Liver (tissue), 9 donors: ENCODE results near the gene SCO2. TPM values are rescaled to one million over a fixed set of nuclear protein-coding genes. Genes with fewer than 3 reads are reported as not detected.

Experiments used
- DNase-seq: peaks from one replicate; pipeline ENCODE4 v3.0.0-alpha.2; 2017; ENCODE audit warnings: low spot score
- H3K27ac ChIP-seq, 2 donors: one replicate each; pipeline ENCODE4 v1.7.0; 2013; ENCODE audit warnings: inconsistent platforms in 2 of 2, low read length in 2 of 2, control low read depth in 1 of 2, low read depth in 1 of 2, mild to moderate bottlenecking in 1 of 2
- H3K27me3 ChIP-seq, 4 donors: one replicate each; pipeline versions ENCODE4 v1.6.1 to v1.7.0; 2013; ENCODE audit warnings: low read length in 3 of 4, inconsistent platforms in 1 of 4, mild to moderate bottlenecking in 1 of 4, moderate library complexity in 1 of 4; ENCODE audit not compliant: control insufficient read depth in 4 of 4, insufficient read depth in 4 of 4
- H3K36me3 ChIP-seq, 4 donors: one replicate each; pipeline versions ENCODE4 v1.6.1 to v1.7.0; 2013; ENCODE audit warnings: low read length in 3 of 4, mild to moderate bottlenecking in 3 of 4, low read depth in 1 of 4, moderate library complexity in 1 of 4; ENCODE audit not compliant: control insufficient read depth in 4 of 4, insufficient read depth in 3 of 4
- H3K4me1 ChIP-seq, 4 donors: one replicate each; pipeline versions ENCODE4 v1.6.1 to v1.7.0; 2013; ENCODE audit warnings: low read length in 3 of 4, mild to moderate bottlenecking in 3 of 4, moderate library complexity in 1 of 4; ENCODE audit not compliant: control insufficient read depth in 4 of 4, insufficient read depth in 4 of 4
- H3K4me3 ChIP-seq, 3 donors: one replicate each; pipeline versions ENCODE4 v1.6.1 to v1.7.0; 2013; ENCODE audit warnings: low read length in 3 of 3, control low read depth in 1 of 3, low read depth in 1 of 3, mild to moderate bottlenecking in 1 of 3
- H3K9ac ChIP-seq, 2 donors: one replicate each; pipeline ENCODE4 v1.7.0; 2013; ENCODE audit warnings: low read length in 2 of 2, mild to moderate bottlenecking in 2 of 2, moderate library complexity in 2 of 2, control low read depth in 1 of 2, low read depth in 1 of 2
- H3K9me3 ChIP-seq, 4 donors: one replicate each; pipeline versions ENCODE4 v1.6.1 to v1.7.0; 2013; ENCODE audit warnings: low read length in 3 of 4; ENCODE audit not compliant: control insufficient read depth in 4 of 4
- ATF3 ChIP-seq: IDR thresholded peaks from 2 replicates; pipeline ENCODE4 v1.6.1; 2016; ENCODE audit warnings: antibody characterized with exemption
- CTCF ChIP-seq: fragments of 150-350 bp; IDR thresholded peaks from 2 replicates; pipeline ENCODE4 v1.5.1; 2017; ENCODE audit warnings: improper control_type of control experiment, low read depth, low read length; ENCODE audit not compliant: missing input control
- EGR1 ChIP-seq, 2 donors: IDR thresholded peaks; 2 replicates each; pipeline ENCODE4 v1.6.1; 2016 to 2018; ENCODE audit warnings: antibody characterized with exemption in 2 of 2, low read depth in 2 of 2
- FOXA1 ChIP-seq: IDR thresholded peaks from 2 replicates; pipeline ENCODE4 v1.6.1; 2016; ENCODE audit warnings: antibody characterized with exemption
- FOXA2 ChIP-seq: IDR thresholded peaks from 2 replicates; pipeline ENCODE4 v1.6.1; 2016; ENCODE audit warnings: antibody characterized with exemption
- GABPA ChIP-seq, 2 donors: IDR thresholded peaks in 1 of 2; conservative IDR thresholded peaks in 1 of 2; 2 replicates each; pipeline ENCODE4 v1.6.1; 2016; ENCODE audit warnings: antibody characterized with exemption in 2 of 2, mild to moderate bottlenecking in 1 of 2, moderate library complexity in 1 of 2
- HNF4A ChIP-seq, 2 donors: conservative IDR thresholded peaks; 2 replicates each; pipeline ENCODE4 v1.6.1; 2016; ENCODE audit warnings: antibody characterized with exemption in 2 of 2, mild to moderate bottlenecking in 2 of 2
- HNF4G ChIP-seq: IDR thresholded peaks from 2 replicates; pipeline ENCODE4 v1.6.1; 2016; ENCODE audit warnings: antibody characterized with exemption
- JUND ChIP-seq, 2 donors: IDR thresholded peaks; 2 replicates each; pipeline ENCODE4 v1.6.1; 2016; ENCODE audit warnings: antibody characterized with exemption in 2 of 2
- MAX ChIP-seq: IDR thresholded peaks from 2 replicates; pipeline ENCODE4 v1.6.1; 2016; ENCODE audit warnings: antibody characterized with exemption
- NR2F2 ChIP-seq: IDR thresholded peaks from 2 replicates; pipeline ENCODE4 v1.6.1; 2016; ENCODE audit warnings: antibody characterized with exemption
- RAD21 ChIP-seq, 2 donors: IDR thresholded peaks; 2 replicates each; pipeline ENCODE4 v1.6.1; 2016; ENCODE audit warnings: antibody characterized with exemption in 2 of 2, mild to moderate bottlenecking in 2 of 2
- REST ChIP-seq: IDR thresholded peaks from 2 replicates; pipeline ENCODE4 v1.6.1; 2016; ENCODE audit warnings: antibody characterized with exemption, mild to moderate bottlenecking
- RXRA ChIP-seq, 2 donors: IDR thresholded peaks; 2 replicates each; pipeline ENCODE4 v1.6.1; 2017 to 2018; ENCODE audit warnings: antibody characterized with exemption in 2 of 2, mild to moderate bottlenecking in 1 of 2
- SP1 ChIP-seq: IDR thresholded peaks from 2 replicates; pipeline ENCODE4 v1.6.1; 2018; ENCODE audit warnings: antibody characterized with exemption, mild to moderate bottlenecking
- TAF1 ChIP-seq: conservative IDR thresholded peaks from 2 replicates; pipeline ENCODE4 v1.6.1; 2016; ENCODE audit warnings: antibody characterized with exemption, mild to moderate bottlenecking
- YY1 ChIP-seq: IDR thresholded peaks from 2 replicates; pipeline ENCODE4 v1.6.1; 2016; ENCODE audit warnings: antibody characterized with exemption, mild to moderate bottlenecking
- ZBTB33 ChIP-seq: IDR thresholded peaks from 2 replicates; pipeline ENCODE4 v1.6.1; 2016; ENCODE audit warnings: antibody characterized with exemption
- WGBS: extraction: QIAGEN DNeasy Blood & Tissue Kit; methylation state at CpG from one replicate; pipeline ENCODE4 v1.1.7; 2013; 5-methylcytosine and 5-hydroxymethylcytosine counted together
- polyA plus RNA-seq, 2 donors: library from polyadenylated mRNA; stranded (reverse) in 1 of 2; unstranded in 1 of 2; fragments of 200-250 nt in 1 of 2; fragments of >200 nt in 1 of 2; fragmentation: Nextera tagmentation in 1 of 2; extraction: Ambion mirVana in 1 of 2; gene quantifications; one replicate each; pipeline versions ENCODE4 v1.2.1 to v1.2.3, GENCODE V29; 2013 to 2015
- total RNA-seq, 2 donors: library from RNA; depleted of rRNA; stranded (reverse); fragments of >200 nt; gene quantifications; one replicate each; pipeline ENCODE4 v1.2.3, GENCODE V29; 2014
- donor health status: healthy.
- donor health status: healthy.
- donor health status: healthy.
- donor health status: healthy.
- donor health status: healthy.

SCO2 gene
- total and polyA plus RNA-seq, 4 donors: 1.4 to 2.9 (median 1.8) TPM

- H3K4me1 ChIP-seq: no peaks in the 10 kb centered on the region
- TF ChIP-seq RXRA (IDR thresholded peaks at IDR 0.05) (no peak), REST (no peak), FOXA1 (no peak), TAF1 (no peak), GABPA (IDR thresholded peaks at IDR 0.05 in 1 of 2, conservative IDR thresholded peaks at IDR 0.05 in 1 of 2) (no peak), ZBTB33 (no peak), JUND (IDR thresholded peaks at IDR 0.05) (no peak), HNF4A (conservative IDR thresholded peaks at IDR 0.05) (no peak), ATF3 (no peak), RAD21 (IDR thresholded peaks at IDR 0.05) (no peak), NR2F2 (no peak), FOXA2 (no peak), MAX (no peak), YY1 (no peak), HNF4G (no peak), EGR1 (IDR thresholded peaks at IDR 0.05; ENCODE audit: low read depth in 2 of 2) (no peak), SP1 (no peak), CTCF (no peak)
- no peaks in the 10 kb centered on the region for H3K9me3 ChIP-seq
- no peak overlapping the region for H3K27ac ChIP-seq
- DNase-seq: no peak
- H3K36me3 ChIP-seq: peaks cover 2 to 44% (median 11%) of the 10 kb centered on the region in 4 donors
- no peak overlapping the region for H3K9ac ChIP-seq
- no peak overlapping the region for H3K4me3 ChIP-seq
- no peaks in the 10 kb centered on the region for H3K27me3 ChIP-seq
- WGBS: 92% methylated on average over 20 of the region's 20 CpGs
These were observed 7.7 kb downstream of the SCO2 start for GRCh38 chr22:50517495-50518260.
